KMS-11 (cell line): Measurements from ENCODE around the gene LSAMP.
A peak's percentile ranks its signal among the peaks of the same experiment; 100 is the strongest.

Experiments used
- H2AFZ ChIP-seq: fragments of 200-600 bp; sonication (generic); 2 replicates; pipeline ENCODE4 v1.6.1; 2016; ENCODE audit warnings: antibody characterized with exemption, mixed run types, low read depth
- H3K27ac ChIP-seq: fragments of 200-600 bp; sonication (generic); 2 replicates; pipeline ENCODE4 v1.6.1; 2016; ENCODE audit warnings: mild to moderate bottlenecking, mixed run types
- H3K27me3 ChIP-seq: fragments of 200-600 bp; sonication (generic); 2 replicates; pipeline ENCODE4 v1.6.1; 2017; ENCODE audit warnings: mild to moderate bottlenecking, low read depth, mixed run types, moderate library complexity; ENCODE audit not compliant: insufficient read depth
- H3K36me3 ChIP-seq: fragments of 200-600 bp; sonication (generic); 2 replicates; pipeline ENCODE4 v1.6.1; 2017; ENCODE audit warnings: mild to moderate bottlenecking, mixed run types; ENCODE audit not compliant: insufficient read depth
- H3K4me1 ChIP-seq: fragments of 200-600 bp; sonication (generic); 2 replicates; pipeline ENCODE4 v1.6.1; 2016; ENCODE audit warnings: mild to moderate bottlenecking, low read depth, mixed run types; ENCODE audit not compliant: poor library complexity, severe bottlenecking
- H3K4me2 ChIP-seq: fragments of 200-600 bp; sonication (generic); 2 replicates; pipeline ENCODE4 v1.7.0; 2016; ENCODE audit warnings: mild to moderate bottlenecking, mixed run types
- H3K4me3 ChIP-seq: fragments of 200-600 bp; sonication (generic); IDR thresholded peaks from 2 replicates; pipeline ENCODE4 v1.6.1; 2017; ENCODE audit warnings: low read depth, low read length, mixed read lengths; ENCODE audit not compliant: insufficient read depth
- H3K79me2 ChIP-seq: fragments of 200-600 bp; sonication (generic); 2 replicates; pipeline ENCODE4 v1.6.1; 2016; ENCODE audit warnings: low read depth, mixed run types; ENCODE audit not compliant: insufficient read depth
- H3K9ac ChIP-seq: fragments of 200-600 bp; sonication (generic); 2 replicates; pipeline ENCODE4 v1.6.1; 2016; ENCODE audit warnings: mild to moderate bottlenecking, mixed run types
- H4K20me1 ChIP-seq: fragments of 200-600 bp; sonication (generic); 2 replicates; pipeline ENCODE4 v1.6.1; 2016; ENCODE audit warnings: mild to moderate bottlenecking, mixed run types; ENCODE audit not compliant: insufficient read depth
- TF ChIP-seq, protein P1 (sequence below): fragments of 200-600 bp; sonication (generic); conservative IDR thresholded peaks from 2 replicates; pipeline ENCODE4 v1.6.1; 2017; ENCODE audit warnings: low read depth, mild to moderate bottlenecking, antibody characterized with exemption, low read length, moderate library complexity, mixed read lengths

LSAMP gene

DNA sequence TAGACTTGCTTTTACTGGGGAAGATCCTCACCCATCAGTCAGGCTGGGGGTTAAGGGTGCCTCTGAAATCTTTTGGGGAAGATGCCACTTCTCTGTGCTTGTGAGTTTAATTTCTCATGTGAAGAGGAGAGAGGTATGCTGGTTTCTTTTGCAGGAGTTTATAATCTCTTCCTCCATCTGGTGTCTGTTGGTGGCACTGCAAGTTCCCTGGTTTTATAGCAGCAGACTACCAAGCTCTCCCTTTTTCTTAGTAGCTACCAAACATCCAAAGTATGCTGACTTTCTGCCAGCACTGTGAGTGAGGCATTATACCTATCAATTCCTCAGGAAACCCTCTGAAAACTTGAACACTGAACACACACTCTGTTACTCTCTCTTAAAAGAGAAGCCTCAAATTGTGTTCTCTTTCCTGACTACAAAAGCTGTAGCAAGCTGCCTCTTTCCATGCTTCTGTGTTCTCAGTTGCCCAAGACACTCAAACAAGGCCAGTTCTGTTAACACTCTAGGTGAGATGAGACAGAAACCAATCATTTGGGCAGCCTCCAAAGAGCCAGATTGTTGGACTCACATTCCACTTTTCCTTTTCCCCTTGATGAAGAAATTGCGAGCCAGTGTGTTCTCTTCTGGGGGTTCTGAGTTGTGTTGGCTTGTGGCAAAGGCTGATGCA lies 522.5 kb downstream of the LSAMP start:
- no peaks in the 10 kb centered on the region for H3K36me3 ChIP-seq
- H3K27me3 ChIP-seq = no peaks in the 10 kb centered on the region
- no peak overlapping the region for H3K4me2 ChIP-seq
- H3K27ac ChIP-seq = no peak overlapping the region
- no peak overlapping the region for H2AFZ ChIP-seq
- no peaks in the 10 kb centered on the region for H3K79me2 ChIP-seq
- H4K20me1 ChIP-seq = no peaks in the 10 kb centered on the region
- no peak overlapping the region for H3K9ac ChIP-seq
- H3K4me3 ChIP-seq = no peak overlapping the region
- TF ChIP-seq, protein P1, sequence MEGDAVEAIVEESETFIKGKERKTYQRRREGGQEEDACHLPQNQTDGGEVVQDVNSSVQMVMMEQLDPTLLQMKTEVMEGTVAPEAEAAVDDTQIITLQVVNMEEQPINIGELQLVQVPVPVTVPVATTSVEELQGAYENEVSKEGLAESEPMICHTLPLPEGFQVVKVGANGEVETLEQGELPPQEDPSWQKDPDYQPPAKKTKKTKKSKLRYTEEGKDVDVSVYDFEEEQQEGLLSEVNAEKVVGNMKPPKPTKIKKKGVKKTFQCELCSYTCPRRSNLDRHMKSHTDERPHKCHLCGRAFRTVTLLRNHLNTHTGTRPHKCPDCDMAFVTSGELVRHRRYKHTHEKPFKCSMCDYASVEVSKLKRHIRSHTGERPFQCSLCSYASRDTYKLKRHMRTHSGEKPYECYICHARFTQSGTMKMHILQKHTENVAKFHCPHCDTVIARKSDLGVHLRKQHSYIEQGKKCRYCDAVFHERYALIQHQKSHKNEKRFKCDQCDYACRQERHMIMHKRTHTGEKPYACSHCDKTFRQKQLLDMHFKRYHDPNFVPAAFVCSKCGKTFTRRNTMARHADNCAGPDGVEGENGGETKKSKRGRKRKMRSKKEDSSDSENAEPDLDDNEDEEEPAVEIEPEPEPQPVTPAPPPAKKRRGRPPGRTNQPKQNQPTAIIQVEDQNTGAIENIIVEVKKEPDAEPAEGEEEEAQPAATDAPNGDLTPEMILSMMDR = peak; percentile 58
- H3K4me1 ChIP-seq = no peaks in the 10 kb centered on the region

DNA sequence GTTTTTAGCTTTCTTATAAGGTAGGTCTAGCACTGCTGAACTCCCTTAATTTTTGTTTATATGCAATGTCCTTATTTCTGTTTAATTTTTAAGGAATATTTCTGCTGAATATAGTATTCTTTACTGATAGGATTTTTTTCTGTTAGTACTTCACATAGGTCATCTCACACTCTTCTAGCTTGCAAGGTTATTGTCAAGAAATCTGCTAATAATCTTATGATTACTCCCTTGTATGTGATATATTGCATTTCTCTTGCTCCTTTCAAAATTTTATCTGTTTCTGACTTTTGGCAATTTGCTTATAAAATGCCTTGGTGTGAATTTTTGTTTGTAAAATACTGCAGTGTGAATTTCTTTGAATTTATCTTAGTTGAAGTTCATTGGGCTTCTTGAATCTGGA lies 523.6 kb downstream of the LSAMP start:
- H3K36me3 ChIP-seq = no peaks in the 10 kb centered on the region
- no peak overlapping the region for H2AFZ ChIP-seq
- H3K4me2 ChIP-seq = no peak overlapping the region
- no peaks in the 10 kb centered on the region for H4K20me1 ChIP-seq
- no peak overlapping the region for H3K27ac ChIP-seq
- TF ChIP-seq, protein P1 = no peak
- no peaks in the 10 kb centered on the region for H3K4me1 ChIP-seq
- H3K4me3 ChIP-seq = no peak overlapping the region
- no peak overlapping the region for H3K9ac ChIP-seq
- H3K27me3 ChIP-seq = no peaks in the 10 kb centered on the region
- no peaks in the 10 kb centered on the region for H3K79me2 ChIP-seq

DNA sequence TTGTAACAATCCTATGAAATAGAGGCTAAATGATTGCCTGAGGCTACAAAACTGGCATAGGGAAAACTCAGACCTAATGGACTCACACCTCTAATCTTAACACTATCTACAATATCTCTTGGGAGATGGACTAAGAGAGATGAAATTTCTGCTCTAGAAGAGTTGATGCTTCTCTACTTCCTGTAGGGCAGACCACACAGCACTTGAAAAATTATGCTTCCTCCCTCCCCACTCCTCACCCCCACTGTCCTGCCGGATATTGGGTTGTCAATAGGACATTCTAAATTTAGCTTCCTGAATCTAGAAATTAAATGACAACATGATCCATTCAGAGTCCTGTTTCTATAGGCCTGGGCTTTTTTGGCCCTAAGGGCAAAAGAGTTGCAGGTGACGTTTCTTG lies 526.4 kb downstream of the LSAMP start:
- H3K4me1 ChIP-seq = no peaks in the 10 kb centered on the region
- no peaks in the 10 kb centered on the region for H3K27me3 ChIP-seq
- no peak overlapping the region for H2AFZ ChIP-seq
- H4K20me1 ChIP-seq = no peaks in the 10 kb centered on the region
- H3K27ac ChIP-seq = no peak overlapping the region
- H3K4me3 ChIP-seq = no peak overlapping the region
- H3K4me2 ChIP-seq = no peak overlapping the region
- no peaks in the 10 kb centered on the region for H3K36me3 ChIP-seq
- TF ChIP-seq, protein P1 = no peak
- no peak overlapping the region for H3K9ac ChIP-seq
- H3K79me2 ChIP-seq = no peaks in the 10 kb centered on the region

DNA sequence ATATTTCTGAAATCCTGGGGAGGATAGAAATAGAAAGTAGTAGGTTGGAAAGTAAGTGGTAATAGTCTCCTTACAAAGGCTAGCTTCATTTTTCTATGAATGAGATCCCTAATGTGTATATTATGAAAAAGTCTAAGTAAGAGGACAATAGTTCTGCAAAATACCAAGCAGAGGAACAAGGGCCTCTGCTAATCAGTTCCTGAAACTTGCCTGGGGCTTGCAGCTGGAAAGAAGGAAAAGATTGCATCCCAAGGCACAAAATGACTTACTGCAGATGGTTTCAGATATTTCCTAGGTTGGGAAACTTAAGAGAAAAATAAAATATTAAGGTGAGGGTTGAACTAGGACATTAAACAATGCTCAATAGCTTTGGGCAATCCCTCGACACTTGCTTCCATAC lies 528.4 kb downstream of the LSAMP start:
- TF ChIP-seq, protein P1 = no peak
- Histone ChIP-seq H3K4me1 (no peaks in the 10 kb centered on the region), H3K36me3 (no peaks in the 10 kb centered on the region), H2AFZ (no peak overlapping the region), H3K9ac (no peak overlapping the region), H3K4me2 (no peak overlapping the region), H3K4me3 (no peak overlapping the region), H3K27ac (no peak overlapping the region), H3K27me3 (no peaks in the 10 kb centered on the region), H4K20me1 (no peaks in the 10 kb centered on the region), H3K79me2 (no peaks in the 10 kb centered on the region)
